ENCODE measurements around the gene OR2C1.

Gene OR2C1

GRCh38 chr16:3362931-3363330 lies 7.2 kb downstream of the OR2C1 start:
- TF ChIP-seq CTCF (conservative IDR thresholded peaks at IDR 0.05; ENCODE audit: low read length), result no peak
- DNase-seq (ENCODE audit: low read depth), result no peak
- H3K4me3 ChIP-seq (ENCODE audit: low read length), result no peak overlapping the region

GRCh38 chr16:3363793-3364192 lies 8.1 kb downstream of the OR2C1 start:
- no peak for TF ChIP-seq CTCF (conservative IDR thresholded peaks at IDR 0.05; ENCODE audit: low read length)
- no peak overlapping the region for H3K4me3 ChIP-seq (ENCODE audit: low read length)
- DNase-seq (ENCODE audit: low read depth), result no peak

GRCh38 chr16:3364774-3365427 lies 9.2 kb downstream of the OR2C1 start:
- TF ChIP-seq CTCF (conservative IDR thresholded peaks at IDR 0.05; ENCODE audit: low read length), result no peak
- DNase-seq (ENCODE audit: low read depth), result peak; percentile 97

GRCh38 chr16:3369073-3369472 lies 13.4 kb downstream of the OR2C1 start:
- no peak for DNase-seq (ENCODE audit: low read depth)
- TF ChIP-seq CTCF (conservative IDR thresholded peaks at IDR 0.05; ENCODE audit: low read length), result no peak

More at GRCh38 chr16:3364774-3365427, 9.2 kb downstream of the OR2C1 start:
- peak overlapping the region; percentile 81 for H3K4me3 ChIP-seq (ENCODE audit: low read length)

GRCh38 chr16:3375680-3376079 lies 20.0 kb downstream of the OR2C1 start:
- no peak overlapping the region for H3K4me3 ChIP-seq (ENCODE audit: low read length)

More at GRCh38 chr16:3369073-3369472, 13.4 kb downstream of the OR2C1 start:
- no peak overlapping the region for H3K4me3 ChIP-seq (ENCODE audit: low read length)

GRCh38 chr16:3377917-3378316 lies 22.2 kb downstream of the OR2C1 start:
- TF ChIP-seq CTCF (conservative IDR thresholded peaks at IDR 0.05; ENCODE audit: low read length), result no peak
- H3K4me3 ChIP-seq (ENCODE audit: low read length), result no peak overlapping the region
- DNase-seq (ENCODE audit: low read depth), result no peak

More at GRCh38 chr16:3375680-3376079, 20.0 kb downstream of the OR2C1 start:
- no peak for DNase-seq (ENCODE audit: low read depth)
- TF ChIP-seq CTCF (conservative IDR thresholded peaks at IDR 0.05; ENCODE audit: low read length), result no peak

- no peak overlapping the region for H3K4me3 ChIP-seq (ENCODE audit: low read length)
- no peak for DNase-seq (ENCODE audit: low read depth)
- no peak for TF ChIP-seq CTCF (conservative IDR thresholded peaks at IDR 0.05; ENCODE audit: low read length)
Observed at GRCh38 chr16:3383045-3383448, 27.4 kb downstream of the OR2C1 start.

Data from AG10803 (cell line).